Muscle of leg (tissue), 11 donors: ENCODE results near the gene UGT1A8. TPM values are rescaled to one million over a fixed set of nuclear protein-coding genes. Genes with fewer than 3 reads are reported as not detected.

ENCODE experiments used
- DNase-seq: peaks from one replicate; pipeline ENCODE4 v3.0.0; 2013
- H3K27ac ChIP-seq: one replicate; pipeline ENCODE4 v1.5.1; 2013; ENCODE audit warnings: mild to moderate bottlenecking, low read length, control low read depth
- H3K27me3 ChIP-seq: one replicate; pipeline ENCODE4 v1.6.1; 2013; ENCODE audit warnings: low read length; ENCODE audit not compliant: control insufficient read depth, insufficient read depth
- H3K36me3 ChIP-seq: one replicate; pipeline ENCODE4 v1.6.1; 2013; ENCODE audit warnings: low read length; ENCODE audit not compliant: control insufficient read depth, insufficient read depth
- H3K4me1 ChIP-seq: one replicate; pipeline ENCODE4 v1.6.1; 2013; ENCODE audit warnings: low read length; ENCODE audit not compliant: control insufficient read depth, insufficient read depth
- H3K4me3 ChIP-seq: one replicate; pipeline ENCODE4 v1.5.1; 2013; ENCODE audit warnings: low read length, control low read depth
- H3K9me3 ChIP-seq: replicated peaks from 2 replicates; pipeline ENCODE4 v1.6.1; 2013; ENCODE audit warnings: low read depth, low read length; ENCODE audit not compliant: control insufficient read depth
- WGBS: methylation state at CpG from one replicate; pipeline ENCODE4 v1.1.5; 2013; ENCODE audit warnings: missing lambda C conversion rate; ENCODE audit not compliant: insufficient coverage; 5-methylcytosine and 5-hydroxymethylcytosine counted together
- polyA plus RNA-seq, 8 donors: library from polyadenylated mRNA; unstranded; fragments of 120-200 nt; gene quantifications; one replicate each; pipeline versions ENCODE4 v1.2.1 to v1.2.3, GENCODE V29; 2013; ENCODE audit warnings: inconsistent platforms in 1 of 8, low replicate concordance in 1 of 8; ENCODE audit not compliant: insufficient read length in 8 of 8, insufficient read depth in 1 of 8
- total RNA-seq: library from RNA; stranded (reverse); fragments of 120-200 nt; gene quantifications from one replicate; pipeline ENCODE4 v1.2.4, GENCODE V29; 2013

Gene UGT1A8
- total and polyA plus RNA-seq, 9 donors, result not detected

DNA sequence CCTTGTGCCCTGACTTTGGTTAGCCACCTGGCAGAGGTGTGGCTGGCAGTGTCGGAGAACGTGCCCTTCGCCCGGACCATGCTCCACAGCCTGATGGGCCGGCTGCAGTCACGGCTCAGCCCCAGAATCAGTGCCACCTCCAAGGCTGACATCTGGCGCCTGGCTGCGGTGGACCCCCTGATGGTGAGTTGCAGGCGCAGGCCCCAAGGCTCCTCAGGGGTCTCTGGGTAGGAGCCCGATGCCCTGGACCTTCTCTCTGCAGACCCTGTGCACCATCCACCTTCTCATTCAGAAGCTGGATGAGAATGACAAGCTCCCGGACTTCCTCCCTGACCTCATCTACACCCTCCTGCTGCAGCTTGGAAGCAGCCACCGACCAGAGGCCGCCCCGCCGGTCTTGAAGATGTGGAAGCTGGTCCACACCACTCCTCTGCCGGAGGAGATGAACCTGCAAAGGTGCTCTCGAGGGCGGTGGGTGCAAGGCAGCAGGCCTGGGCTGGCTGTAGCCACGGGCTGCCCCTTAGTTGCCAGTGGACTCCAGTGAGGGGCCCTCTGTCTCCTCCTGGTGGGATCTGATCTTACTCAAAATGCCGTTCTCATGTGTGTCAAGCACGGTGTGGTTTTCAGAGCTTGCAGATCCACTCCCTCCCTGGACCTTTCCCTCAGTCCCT lies 204.8 kb downstream of the UGT1A8 start:
- Histone ChIP-seq H3K4me1 (no peaks in the 10 kb centered on the region), H3K36me3 (no peaks in the 10 kb centered on the region), H3K9me3 (no peaks in the 10 kb centered on the region), H3K27me3 (no peaks in the 10 kb centered on the region), H3K4me3 (no peak overlapping the region), H3K27ac (no peak overlapping the region)
- no peak for DNase-seq
- WGBS, result 88% methylated on average over 17 of the region's 21 CpGs

Other genes with a start within 250 kb of the UGT1A8 start
- gene USP40, start 50.9 kb upstream of the UGT1A8 start, total RNA-seq, result 22.5 TPM
- gene USP40, start 50.9 kb upstream of the UGT1A8 start, polyA plus RNA-seq, result 10 to 100 TPM; 18.0 to 30.2 (median 21.9) TPM
- gene UGT1A10, start 18.8 kb downstream of the UGT1A8 start, total RNA-seq, result not detected
- not detected for gene UGT1A10, start 18.8 kb downstream of the UGT1A8 start, polyA plus RNA-seq
- gene UGT1A9, start 54.3 kb downstream of the UGT1A8 start, total RNA-seq, result not detected
- gene UGT1A9, start 54.3 kb downstream of the UGT1A8 start, polyA plus RNA-seq, result not detected
- not detected for gene UGT1A7, start 64.3 kb downstream of the UGT1A8 start, total RNA-seq
- under 1 TPM in 1 of 8 donors, not detected in 7; 0.13 TPM for gene UGT1A7, start 64.3 kb downstream of the UGT1A8 start, polyA plus RNA-seq
- gene UGT1A6, start 75.3 kb downstream of the UGT1A8 start, total RNA-seq, result not detected
- under 1 TPM in 1 of 8 donors, not detected in 7; 0.16 TPM for gene UGT1A6, start 75.3 kb downstream of the UGT1A8 start, polyA plus RNA-seq
- gene UGT1A5, start 95.3 kb downstream of the UGT1A8 start, total RNA-seq, result not detected
- gene UGT1A5, start 95.3 kb downstream of the UGT1A8 start, polyA plus RNA-seq, result not detected
- gene UGT1A4, start 101.1 kb downstream of the UGT1A8 start, total RNA-seq, result not detected
- gene UGT1A4, start 101.1 kb downstream of the UGT1A8 start, polyA plus RNA-seq, result not detected
- gene UGT1A3, start 111.4 kb downstream of the UGT1A8 start, total RNA-seq, result not detected
- gene UGT1A3, start 111.4 kb downstream of the UGT1A8 start, polyA plus RNA-seq, result not detected
- gene UGT1A1, start 142.6 kb downstream of the UGT1A8 start, total RNA-seq, result not detected
- gene UGT1A1, start 142.6 kb downstream of the UGT1A8 start, polyA plus RNA-seq, result under 1 TPM in 4 of 8 donors, not detected in 4; 0.04 to 0.10 (median 0.08) TPM
- not detected for gene MROH2A, start 160.7 kb downstream of the UGT1A8 start, total RNA-seq
- gene MROH2A, start 160.7 kb downstream of the UGT1A8 start, polyA plus RNA-seq, result not detected
- gene HJURP, start 236.9 kb downstream of the UGT1A8 start, total RNA-seq, result 6.2 TPM
- 10 to 100 TPM in 7 of 8 donors, 1 to 10 TPM in 1; 8.6 to 15.3 (median 12.2) TPM for gene HJURP, start 236.9 kb downstream of the UGT1A8 start, polyA plus RNA-seq